GM18507 (cell line): ENCODE data around the gene EIF4G2.
"Not testable (repeated sequence)": the region's sequence is repeated elsewhere in the genome, so short reads cannot be mapped to it uniquely, and the experiment has no call there.

Experiments used
- DNase-seq: peaks from one replicate; pipeline ENCODE4 v3.0.0; 2011; ENCODE audit warnings: low read depth; ENCODE audit not compliant: insufficient read length; ENCODE audit errors: extremely low spot score
- FAIRE-seq: peaks from 2 replicates; lab custom pipeline; 2011; peaks lifted over from hg19 to GRCh38; lab: Jason Lieb, UNC

The EIF4G2 gene

DNA sequence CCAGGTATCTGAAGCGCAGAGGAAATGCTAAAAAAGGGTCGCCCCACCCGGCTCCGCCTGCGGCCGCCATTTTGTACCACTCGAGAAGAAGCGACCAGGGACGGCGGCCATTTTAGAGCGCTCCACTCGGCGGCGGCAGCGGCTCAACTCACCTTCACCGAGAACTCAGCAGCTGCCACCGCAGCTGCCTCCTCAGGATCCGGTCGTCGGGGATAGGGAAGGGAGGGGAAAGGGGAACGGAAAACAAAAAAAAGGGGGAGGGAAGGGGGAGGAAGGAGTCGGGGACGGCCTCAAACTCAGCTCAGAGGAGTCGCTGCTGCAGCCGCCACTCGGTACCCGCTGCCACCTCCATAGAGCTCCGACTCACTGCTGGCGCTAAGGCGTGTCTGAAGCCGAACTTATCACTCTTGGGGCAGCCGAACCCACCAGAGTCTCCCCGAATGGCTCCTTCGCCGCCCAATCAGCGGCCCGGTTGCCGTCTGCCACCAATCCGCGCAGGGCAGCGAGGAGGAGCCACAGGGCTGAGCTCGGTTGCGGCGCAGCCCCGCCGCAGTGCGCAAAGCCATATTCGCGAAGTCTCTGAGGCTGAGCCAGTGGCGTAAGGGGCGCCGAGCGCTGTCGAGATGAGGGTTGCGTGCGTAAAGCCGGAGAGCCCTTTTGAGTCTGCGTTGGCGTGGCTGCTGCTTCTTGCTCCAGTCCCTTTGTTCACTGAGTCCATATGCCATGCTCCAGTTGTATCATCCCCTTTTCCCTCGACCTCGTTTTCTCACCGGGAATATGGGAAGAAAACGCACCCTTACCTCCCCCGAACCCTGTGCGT is at the start of gene EIF4G2:
EIF4G2 (minus strand) TSS at position 374 of the 820 bp plus-strand sequence.
- FAIRE-seq (peak; percentile 97), DNase-seq (peak; percentile 96)

DNA sequence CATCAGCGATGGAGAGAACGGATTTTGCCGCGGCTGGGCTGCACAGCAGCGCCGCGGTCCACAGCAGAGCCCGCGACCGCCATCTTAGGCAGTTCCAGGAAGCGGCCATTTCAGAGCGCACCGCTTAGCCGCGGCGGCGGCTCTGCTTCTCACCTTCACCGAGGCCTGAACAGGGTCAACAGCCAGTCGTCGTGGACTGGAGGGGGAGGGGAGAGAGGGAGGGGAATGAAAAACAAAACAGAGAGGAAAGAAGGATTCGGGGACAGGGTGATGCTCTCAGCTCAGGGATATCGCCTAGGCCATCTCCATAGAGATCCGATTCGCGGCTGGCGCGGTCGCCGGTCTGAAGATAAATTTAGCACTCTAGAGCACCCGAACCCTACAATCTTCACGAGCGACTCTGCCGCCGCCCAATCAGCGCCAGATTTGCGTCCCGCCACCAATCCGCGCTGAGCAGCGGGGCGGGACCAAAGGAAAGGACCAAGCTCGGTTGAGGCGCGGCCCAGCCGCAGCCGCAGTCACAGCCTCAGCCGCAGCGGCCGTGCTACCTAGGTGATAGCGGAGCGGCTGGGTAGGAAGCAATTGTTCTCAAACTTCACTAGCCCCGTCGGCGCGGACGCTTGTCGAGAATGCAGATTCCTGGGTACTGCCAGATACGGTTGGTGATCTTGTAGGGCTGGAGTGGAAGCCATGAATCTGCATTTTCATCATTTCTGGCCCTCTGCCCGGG is 49.1 kb upstream of the EIF4G2 start, which contains the start of gene ZBED5:
ZBED5 (minus strand) TSS at position 345 of the 730 bp plus-strand sequence. CDS start 3,108 bp downstream, outside the sequence.
- DNase-seq (peak; percentile 80), FAIRE-seq (peak; percentile 96)

DNA sequence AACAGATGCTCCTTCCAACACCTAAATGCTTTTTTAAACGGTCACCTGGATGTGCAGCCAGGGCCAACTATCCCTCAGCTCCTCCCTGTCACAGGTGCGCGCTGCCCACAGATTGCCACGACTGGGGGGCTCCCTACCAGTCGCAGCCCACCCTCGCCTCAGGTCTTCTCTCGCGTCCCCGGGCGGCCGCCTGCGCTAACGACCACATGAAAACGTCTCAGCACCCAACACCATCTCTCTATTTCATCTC is 48.7 kb upstream of the EIF4G2 start:
- FAIRE-seq (no peak), DNase-seq (no peak)

DNA sequence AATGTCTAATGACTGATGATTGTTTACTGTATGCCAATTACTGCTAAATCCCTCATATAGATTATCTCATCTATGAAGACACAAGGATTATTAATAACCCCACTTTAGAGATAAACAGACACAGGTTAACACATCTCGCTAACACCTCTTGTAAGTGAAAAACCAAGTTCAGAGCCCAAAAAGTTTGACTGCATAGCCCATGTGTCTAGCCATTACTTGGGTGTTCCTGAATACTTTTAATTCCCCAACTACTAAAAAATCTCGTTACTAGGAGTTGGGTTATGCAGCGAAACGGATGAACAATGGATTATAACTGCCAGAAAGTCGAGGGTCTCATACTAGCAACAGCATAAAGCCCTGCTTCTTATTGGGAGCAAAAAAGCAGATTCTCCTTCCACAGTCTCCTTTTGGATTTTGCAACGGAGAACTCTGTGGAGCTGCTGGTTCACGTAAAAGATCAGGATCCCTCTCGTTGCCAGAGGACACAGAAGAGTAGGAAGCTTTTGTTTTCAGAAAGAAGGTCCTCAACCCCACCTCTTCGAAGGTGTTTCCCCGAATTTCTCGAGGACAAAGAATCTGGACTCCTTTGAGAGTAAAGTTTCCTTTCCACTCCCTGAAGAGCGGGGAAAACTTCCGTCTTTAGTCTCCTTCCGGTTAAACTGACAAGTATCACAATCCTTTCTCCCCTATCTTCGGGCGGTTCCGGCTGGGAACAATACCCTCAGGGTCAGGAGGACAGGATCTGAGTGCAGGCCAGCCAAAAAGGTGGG is 48.1 kb upstream of the EIF4G2 start:
- peak; percentile 72 for FAIRE-seq
- DNase-seq = no peak

DNA sequence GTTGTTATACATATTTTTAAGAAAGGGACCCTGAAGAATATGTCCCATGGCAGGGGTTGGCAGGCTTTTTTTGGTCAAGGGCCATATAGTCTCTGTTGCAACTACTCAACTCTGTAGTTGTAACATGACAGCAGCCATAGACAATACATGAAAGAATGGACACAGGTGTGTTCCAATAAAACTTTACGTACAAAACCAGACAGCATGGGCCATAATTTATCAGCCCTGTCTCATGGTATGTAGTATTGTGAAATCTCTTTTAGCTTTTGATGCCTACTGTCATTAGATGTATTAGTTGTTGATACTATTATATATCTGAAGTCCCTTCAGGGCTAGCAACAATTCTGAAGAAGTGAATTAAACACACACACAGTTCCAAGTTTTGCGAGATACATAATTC is 46.6 kb upstream of the EIF4G2 start:
- FAIRE-seq (no peak), DNase-seq (no peak)

DNA sequence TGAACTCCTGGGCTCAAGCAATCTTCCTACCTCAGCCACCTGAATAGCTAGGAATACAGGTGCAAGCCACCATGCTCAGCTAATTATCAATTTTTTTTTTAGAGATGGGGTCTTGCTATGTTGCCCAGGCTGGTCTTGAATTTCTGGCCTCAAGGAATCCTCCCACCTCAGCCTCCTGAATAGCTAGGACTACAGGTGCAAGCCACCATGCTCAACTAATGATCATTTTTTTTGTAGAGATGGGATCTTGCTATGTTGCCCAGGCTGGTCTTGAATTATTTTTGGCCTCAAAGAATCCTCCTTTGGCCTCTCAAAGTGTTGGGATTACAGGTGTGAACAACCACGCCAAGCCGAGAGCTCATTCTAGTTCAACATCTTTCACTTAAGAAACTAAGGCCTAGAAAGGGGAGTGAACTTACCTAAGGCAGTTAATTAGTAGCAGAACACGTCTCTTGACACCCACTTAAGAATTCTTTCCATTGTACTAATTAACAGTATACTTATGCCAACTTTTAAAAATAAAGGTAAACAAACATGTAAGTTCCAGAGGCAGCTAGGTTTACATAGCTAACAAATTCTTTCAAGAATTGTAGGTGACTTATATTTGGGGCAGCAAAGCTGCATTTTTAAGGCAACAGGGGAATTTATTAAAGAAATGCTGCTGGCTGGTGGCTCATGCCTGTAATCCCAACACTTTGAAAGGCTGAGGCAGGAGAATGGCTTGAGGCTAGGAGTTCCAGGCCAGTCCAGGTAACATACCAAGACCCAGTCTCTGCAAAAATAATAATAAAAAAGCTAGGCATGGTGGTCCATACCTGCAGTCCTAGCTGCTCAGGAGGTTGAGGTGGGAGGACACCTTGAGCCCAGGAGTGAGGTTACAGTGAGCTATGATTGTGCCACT is 39.5 kb upstream of the EIF4G2 start:
- no peak for FAIRE-seq
- DNase-seq = no peak

DNA sequence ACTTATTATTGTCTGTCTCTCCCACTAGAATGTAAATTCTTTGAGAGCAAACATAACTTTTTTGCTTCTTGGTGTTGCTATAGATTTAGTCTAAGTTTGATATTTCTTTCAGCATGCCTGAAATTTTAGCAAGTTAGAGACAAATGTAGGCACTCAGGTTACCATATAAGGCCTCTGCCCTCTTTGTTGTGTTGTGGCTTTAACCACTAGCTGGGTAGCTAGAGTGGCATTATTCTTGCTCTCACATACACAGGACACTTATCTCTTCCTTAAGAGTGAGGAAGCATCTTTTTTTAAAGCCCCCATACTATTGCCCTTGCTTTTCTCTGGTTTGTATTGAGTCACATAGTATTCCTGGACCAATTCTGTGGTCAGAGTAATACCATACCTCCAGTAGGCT is 37.9 kb upstream of the EIF4G2 start:
- FAIRE-seq = no peak
- DNase-seq = no peak

DNA sequence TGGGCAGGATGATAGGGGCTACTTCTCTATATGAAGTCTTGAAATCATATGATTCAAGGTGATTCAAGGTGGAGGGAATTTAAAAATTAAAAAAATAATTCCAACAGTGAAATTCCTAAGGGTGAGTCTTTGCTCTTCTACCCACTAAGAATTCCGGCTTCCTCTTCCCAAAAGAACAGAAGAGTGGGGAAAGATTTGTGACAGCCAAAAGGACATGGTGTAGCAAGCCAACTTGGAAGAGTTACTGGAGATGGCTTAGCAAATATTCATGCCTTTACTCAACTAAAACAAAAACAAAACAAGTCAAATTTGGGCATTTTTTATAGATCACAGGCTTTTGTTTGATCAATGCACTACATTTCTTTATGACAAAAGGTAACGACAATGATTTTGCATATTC is 36.9 kb upstream of the EIF4G2 start:
- DNase-seq = no peak

DNA sequence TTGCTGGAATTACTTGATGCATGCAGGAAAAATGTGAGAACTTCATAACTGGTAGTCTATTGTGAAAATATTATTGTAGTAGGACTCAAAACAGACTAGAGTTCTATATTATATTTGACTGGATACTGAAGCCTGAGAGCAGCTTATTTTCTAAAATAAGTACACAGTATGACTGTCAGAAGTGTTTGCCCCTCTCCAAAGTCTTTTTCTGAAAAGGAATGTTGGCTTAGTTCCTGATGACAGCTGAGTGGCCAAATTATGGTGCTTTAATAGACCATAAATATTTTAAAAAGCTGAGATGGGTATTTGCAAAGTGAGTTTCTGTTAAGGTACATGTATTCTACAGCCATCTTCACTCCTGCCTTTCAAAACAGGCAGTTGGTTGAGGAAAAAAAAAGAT is 36.1 kb upstream of the EIF4G2 start:
- no peak for DNase-seq
- FAIRE-seq = no peak

More for the DNA sequence above, 36.9 kb upstream of the EIF4G2 start:
- FAIRE-seq = no peak

DNA sequence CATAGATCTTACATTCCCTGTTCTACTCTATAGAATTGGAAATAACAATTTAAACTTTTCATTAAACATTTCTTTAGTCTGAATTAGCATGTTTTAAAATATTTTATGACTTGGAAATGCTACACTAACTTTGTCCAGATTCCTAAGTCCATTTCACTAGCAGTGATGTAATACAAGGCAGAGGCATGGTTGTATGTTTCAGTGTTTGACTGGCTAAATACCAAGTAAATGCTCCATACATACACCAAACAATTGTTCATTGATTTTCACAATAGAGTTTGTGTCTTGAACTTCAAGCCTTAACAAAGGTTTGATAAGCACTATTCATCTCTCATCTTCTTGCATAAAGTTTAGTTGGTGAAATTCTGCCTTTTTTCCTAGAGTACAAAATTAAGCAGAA is 35.6 kb upstream of the EIF4G2 start:
- DNase-seq (no peak), FAIRE-seq (no peak)

DNA sequence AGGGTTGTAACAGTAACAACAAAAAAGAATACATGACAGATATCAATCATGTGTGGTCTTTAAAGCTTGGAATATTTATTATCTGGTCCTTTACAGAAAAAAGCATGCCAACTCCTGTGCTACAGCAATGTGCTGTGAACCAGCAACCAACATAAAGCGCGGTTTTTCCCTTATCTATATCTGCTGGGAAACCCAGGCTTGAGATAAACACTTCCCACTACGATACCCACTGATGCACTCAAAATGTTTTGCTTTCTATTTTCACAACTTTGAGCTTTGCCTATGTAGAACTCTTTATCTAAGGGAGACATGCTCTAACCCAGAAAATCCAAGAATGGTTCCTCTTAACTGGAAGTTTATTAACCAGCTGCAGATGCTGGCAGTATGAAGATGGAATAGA is 30.2 kb upstream of the EIF4G2 start:
- FAIRE-seq (no peak), DNase-seq (no peak)

DNA sequence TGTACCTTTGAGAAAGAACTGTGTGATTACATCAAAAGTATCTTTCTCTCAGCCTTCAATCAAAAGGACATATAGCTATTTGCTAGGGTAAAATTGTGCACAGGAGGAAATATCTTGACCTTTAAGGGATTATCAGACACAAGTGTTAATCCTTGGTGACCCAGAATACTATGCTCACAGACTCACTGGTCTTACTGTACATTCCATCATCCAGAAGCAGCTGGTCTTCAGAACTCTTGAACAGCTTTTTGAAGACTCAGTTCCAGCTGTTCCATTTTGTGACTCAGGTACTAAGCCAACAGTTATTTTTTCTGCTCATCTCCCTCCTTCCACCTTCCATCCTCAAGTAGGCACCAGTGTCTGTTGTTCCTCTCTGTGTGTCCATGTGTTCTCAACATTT is 29.4 kb upstream of the EIF4G2 start:
- DNase-seq (no peak), FAIRE-seq (no peak)

DNA sequence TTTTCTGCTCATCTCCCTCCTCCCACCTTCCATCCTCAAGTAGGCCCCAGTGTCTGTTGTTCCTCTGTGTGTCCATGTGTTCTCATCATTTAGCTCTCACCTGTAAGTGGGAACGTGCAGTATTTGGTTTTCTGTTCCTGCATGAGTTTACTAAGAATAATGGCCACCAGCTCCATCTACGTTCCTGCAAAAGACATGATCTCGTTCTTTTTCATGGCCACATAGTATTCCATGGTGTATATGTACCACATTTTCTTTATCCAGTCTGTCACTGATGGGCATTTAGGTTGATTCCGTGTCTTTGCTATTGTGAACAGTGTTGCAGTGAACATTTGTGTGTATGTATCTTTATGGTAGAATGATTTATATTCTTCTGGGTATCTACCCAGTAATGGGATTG is 28.2 kb upstream of the EIF4G2 start:
- not testable (repeated sequence) for DNase-seq, FAIRE-seq

DNA sequence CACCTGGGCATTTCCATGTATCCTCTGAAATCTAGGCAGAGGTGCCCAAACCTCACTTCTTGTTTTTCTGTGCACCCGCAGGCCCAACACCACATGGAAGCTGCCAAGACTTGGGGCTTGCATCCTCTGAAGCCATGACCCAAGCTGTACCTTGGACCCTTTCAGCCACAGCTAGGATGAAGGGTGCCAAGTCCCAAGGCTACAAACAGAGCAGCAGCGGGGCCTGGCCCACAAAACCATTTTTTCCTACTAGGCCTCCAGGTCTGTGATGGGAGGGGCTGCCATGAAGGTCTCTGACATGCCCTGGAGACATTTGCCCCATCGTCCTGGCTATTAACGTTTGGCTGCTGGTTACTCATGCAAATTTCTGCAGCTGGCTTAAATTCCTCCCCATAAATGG is 20.4 kb upstream of the EIF4G2 start:
- no peak for FAIRE-seq

DNA sequence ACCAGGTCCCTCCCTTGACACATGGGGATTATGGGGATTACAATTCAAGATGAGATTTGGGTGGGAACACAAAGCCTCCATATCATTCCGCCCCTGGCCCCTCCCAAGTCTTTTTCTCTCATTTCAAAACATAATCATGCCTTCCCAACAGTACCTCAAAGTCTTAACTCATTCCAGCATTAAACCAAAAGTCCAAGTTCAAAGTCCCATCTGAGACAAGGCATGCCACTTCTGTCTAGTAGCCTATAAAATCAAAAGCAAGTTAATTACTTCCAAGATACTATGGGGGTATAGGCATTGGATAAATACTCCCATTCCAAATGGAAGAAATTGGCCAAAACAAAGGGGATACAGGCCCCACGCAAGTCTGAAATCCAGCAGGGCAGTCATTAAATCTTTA is 19.7 kb upstream of the EIF4G2 start:
- FAIRE-seq (no peak), DNase-seq (no peak)

More for the DNA sequence above, 20.4 kb upstream of the EIF4G2 start:
- DNase-seq = no peak

DNA sequence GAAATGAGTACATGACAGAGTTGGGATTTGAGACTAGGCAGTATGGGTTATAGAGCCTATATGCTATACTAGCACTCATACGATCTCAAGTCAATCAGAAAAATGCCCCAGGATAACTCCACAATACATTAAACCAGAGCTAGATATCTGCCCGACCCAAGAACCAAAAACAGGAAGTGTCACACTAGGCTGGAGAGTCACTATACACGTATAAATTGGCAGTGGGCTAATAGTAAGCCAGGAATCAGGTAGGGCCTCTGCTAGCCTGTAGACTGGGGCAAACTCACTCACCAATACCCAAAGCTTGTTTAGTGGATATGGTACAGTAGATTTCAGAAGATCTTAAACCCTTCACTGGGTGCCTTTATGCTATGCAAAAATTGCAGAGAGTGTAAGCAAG is 16.2 kb upstream of the EIF4G2 start:
- FAIRE-seq (peak; percentile 65), DNase-seq (no peak)

DNA sequence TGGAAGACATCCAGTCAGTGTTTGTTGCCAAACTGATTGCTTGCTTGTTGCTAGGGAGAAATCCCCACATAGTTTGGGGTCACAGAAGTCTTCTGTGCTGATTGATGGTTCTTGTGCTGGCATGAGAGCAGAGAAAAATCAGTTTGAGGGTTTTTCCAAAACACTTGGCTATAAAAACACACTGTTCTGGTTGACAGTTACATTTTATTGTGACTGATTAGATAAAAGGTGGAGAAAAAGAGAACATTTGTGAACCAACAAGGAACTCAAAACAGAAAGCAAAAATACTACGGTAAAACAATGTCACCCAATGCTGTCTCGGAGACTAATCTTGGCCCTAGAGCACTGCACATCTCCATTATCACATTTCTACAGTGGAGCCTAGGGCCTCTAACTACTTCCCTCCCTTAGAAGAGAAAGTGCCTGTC is 14.4 kb upstream of the EIF4G2 start:
- FAIRE-seq = no peak

DNA sequence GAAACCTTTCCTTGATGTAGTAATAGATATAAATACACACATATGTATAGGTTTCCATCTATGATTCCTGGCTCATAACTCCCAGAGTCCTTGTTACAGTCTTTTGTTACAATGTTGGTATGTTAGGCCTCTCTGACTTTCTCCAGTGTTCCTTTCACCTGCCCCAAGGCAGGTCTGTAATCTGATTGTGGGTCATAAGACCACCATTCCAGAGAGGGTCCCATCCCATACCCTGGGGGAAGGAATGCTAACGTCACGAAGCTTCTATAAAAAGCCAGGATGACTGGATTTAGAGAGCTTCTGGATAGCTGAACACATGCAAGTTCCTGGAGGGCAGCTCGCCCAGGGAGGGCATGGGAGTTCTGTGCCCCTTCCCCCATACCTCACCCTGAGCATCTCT is 13.8 kb upstream of the EIF4G2 start:
- not testable (repeated sequence) for FAIRE-seq, DNase-seq

More for the DNA sequence above, 14.4 kb upstream of the EIF4G2 start:
- no peak for DNase-seq

DNA sequence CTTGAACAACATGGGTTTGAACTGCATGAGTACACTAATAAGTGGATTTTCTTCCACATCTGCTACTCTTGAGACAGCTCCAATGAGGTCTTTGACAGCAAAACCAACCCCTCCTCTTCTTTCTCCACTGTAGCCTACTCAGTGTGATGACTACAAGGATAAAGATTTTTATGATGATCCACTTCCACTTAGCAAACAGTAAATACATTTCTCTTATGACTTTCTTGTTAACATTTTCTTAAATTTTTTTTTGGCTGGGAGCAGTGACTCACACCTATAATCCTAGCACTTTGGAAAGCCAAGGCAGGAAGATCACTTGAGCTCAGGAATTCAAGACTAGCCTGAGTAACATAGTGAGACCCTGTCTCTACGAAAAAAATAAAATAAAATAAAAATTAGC is 9.9 kb upstream of the EIF4G2 start:
- no peak for DNase-seq

More for the DNA sequence above, 9.9 kb upstream of the EIF4G2 start:
- FAIRE-seq = no peak
